Progenitor cell of endocrine pancreas (in vitro differentiated cells): ENCODE data around the gene DGKG. TPM values are rescaled to one million over a fixed set of nuclear protein-coding genes. Genes with fewer than 3 reads are reported as not detected.

Experiments used
- DNase-seq: peaks from one replicate; pipeline ENCODE4 v3.0.0; 2021; ENCODE audit warnings: low spot score; ENCODE audit not compliant: unreplicated experiment
- H3K27ac Mint-ChIP-seq: 2 replicates; pipeline ENCODE4 v1.8.0; 2021; ENCODE audit warnings: mild to moderate bottlenecking, moderate library complexity, mixed read lengths
- H3K27me3 Mint-ChIP-seq: 2 replicates; pipeline ENCODE4 v1.8.0; 2021; ENCODE audit warnings: mixed read lengths
- H3K36me3 Mint-ChIP-seq: 2 replicates; pipeline ENCODE4 v1.8.0; 2022; ENCODE audit warnings: mixed read lengths; ENCODE audit not compliant: insufficient read depth
- H3K4me1 Mint-ChIP-seq: 2 replicates; pipeline ENCODE4 v1.8.0; 2021; ENCODE audit warnings: low read depth, mixed read lengths
- H3K4me3 Mint-ChIP-seq: 2 replicates; pipeline ENCODE4 v1.8.0; 2021; ENCODE audit warnings: low read depth, mild to moderate bottlenecking, moderate library complexity, mixed read lengths
- H3K9me3 Mint-ChIP-seq: 2 replicates; pipeline ENCODE4 v1.8.0; 2021; ENCODE audit warnings: low read depth, mixed read lengths
- total RNA-seq: library from RNA; stranded (reverse); gene quantifications from 2 replicates; pipeline ENCODE4 v1.2.1, GENCODE V29; 2021
- TF ChIP-seq, protein P1 (sequence below): fragments of 200-600 bp; sonication (generic); IDR thresholded peaks from one replicate; pipeline ENCODE4 v1.5.0; 2021; ENCODE audit warnings: antibody characterized with exemption, mild to moderate bottlenecking; ENCODE audit not compliant: unreplicated experiment

DGKG gene
- total RNA-seq, 1 donor from 2014 or later: 0.17 TPM

DNA sequence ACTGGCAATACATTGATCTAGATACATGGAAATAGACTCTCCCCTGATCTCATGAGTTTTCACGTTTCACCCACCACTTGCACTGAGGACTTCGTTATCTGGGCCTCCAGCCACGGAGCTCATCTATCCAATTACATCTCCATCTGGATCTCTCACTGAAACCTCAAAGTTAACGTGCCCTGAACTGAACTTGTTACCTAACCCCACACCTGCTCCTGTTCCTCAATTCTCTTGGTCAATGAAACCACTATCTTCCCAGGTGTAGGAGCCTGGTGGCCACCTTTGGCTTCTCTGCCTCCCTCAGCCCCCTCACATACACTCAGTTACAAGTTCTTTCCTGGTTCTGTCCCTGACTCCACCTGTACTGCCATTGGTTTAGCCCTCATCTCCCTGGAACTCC is 9.7 kb downstream of the DGKG start:
- TF ChIP-seq, protein P1, sequence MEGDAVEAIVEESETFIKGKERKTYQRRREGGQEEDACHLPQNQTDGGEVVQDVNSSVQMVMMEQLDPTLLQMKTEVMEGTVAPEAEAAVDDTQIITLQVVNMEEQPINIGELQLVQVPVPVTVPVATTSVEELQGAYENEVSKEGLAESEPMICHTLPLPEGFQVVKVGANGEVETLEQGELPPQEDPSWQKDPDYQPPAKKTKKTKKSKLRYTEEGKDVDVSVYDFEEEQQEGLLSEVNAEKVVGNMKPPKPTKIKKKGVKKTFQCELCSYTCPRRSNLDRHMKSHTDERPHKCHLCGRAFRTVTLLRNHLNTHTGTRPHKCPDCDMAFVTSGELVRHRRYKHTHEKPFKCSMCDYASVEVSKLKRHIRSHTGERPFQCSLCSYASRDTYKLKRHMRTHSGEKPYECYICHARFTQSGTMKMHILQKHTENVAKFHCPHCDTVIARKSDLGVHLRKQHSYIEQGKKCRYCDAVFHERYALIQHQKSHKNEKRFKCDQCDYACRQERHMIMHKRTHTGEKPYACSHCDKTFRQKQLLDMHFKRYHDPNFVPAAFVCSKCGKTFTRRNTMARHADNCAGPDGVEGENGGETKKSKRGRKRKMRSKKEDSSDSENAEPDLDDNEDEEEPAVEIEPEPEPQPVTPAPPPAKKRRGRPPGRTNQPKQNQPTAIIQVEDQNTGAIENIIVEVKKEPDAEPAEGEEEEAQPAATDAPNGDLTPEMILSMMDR: no peak
- DNase-seq: no peak
- H3K9me3 Mint-ChIP-seq: no peaks in the 10 kb centered on the region
- no peak overlapping the region for H3K4me3 Mint-ChIP-seq
- H3K27me3 Mint-ChIP-seq: peaks cover 36% of the 10 kb centered on the region
- no peaks in the 10 kb centered on the region for H3K4me1 Mint-ChIP-seq
- no peak overlapping the region for H3K27ac Mint-ChIP-seq
- no peaks in the 10 kb centered on the region for H3K36me3 Mint-ChIP-seq

DNA sequence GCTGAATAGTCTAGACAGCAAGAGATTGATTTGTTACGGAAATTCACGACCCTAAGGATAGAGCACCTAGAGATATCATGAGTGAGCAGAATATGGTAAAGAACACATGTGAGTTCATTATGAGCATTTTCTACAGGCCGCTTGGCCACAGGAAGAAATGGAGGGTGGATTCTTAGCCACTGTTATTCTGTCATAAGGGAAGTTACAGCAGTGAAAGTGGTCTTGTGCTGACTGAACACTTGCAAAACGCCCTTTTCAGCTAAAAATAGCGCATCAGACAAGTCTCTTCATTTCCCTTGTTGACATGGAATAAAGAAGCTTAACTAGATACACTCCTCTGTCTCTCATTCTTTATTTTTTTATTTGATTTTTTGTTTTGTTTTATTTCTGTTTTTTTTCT is 19.8 kb downstream of the DGKG start:
- Mint-ChIP-seq H3K36me3 (no peaks in the 10 kb centered on the region), H3K4me3 (no peak overlapping the region), H3K4me1 (no peaks in the 10 kb centered on the region), H3K9me3 (peaks cover 3% of the 10 kb centered on the region), H3K27me3 (peaks cover 6% of the 10 kb centered on the region), H3K27ac (no peak overlapping the region)
- no peak for DNase-seq
- TF ChIP-seq, protein P1: no peak

DNA sequence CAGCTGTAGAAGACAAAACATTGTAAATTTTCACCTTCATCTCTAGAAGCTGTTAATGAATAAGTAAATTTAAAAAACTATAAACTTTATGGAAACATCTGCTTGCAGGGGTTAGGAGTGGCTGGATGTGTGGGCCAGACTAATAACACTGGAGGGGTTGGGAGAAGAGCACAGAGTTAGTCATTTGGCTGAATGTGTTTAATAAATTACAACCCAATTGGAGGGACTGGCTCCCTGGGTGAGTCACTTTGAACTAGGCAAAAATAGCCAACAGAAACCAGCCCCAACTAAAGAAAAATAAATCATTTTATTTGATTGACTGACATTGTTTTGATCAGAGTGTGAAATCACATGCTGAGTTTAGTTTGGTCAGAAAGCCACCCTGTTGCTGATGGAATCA is 21.8 kb downstream of the DGKG start:
- no peaks in the 10 kb centered on the region for H3K4me1 Mint-ChIP-seq

DNA sequence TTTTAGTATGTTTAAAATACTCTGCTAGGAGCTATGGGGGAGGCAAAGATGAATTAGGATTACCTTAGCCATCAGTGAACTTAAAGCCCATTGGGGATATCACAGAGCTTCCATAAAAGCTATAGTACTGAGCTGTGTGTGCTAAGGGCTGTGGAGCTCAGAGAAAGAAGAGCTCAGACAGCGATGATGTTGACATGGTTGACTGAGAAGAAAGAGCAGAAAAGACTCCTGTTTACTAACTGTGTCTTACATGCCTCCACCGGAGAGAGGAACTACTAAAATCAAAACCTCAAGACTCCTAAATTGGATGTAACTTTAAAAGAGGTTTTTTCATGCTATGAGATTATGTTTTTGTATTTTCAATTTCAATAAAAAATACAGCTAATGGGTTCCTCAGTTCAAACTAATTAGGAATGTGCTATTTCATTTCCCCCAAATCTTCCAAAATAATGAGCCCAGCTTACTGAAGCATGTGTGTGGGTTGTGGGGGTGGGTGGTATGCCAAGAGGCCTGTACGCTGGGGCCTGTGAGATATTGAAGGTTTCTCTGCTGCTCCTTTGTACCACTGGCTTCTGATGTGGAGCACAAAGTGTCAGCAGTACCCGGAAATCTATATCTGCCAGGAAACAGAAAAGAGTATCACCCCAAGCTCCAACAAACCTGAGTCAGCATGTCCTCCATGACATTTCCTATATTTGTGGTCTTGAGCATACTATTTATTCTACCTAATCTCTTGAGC is 22.7 kb downstream of the DGKG start:
- no peak overlapping the region for H3K27ac Mint-ChIP-seq
- no peaks in the 10 kb centered on the region for H3K36me3 Mint-ChIP-seq
- H3K4me3 Mint-ChIP-seq: no peak overlapping the region
- peaks cover 3% of the 10 kb centered on the region for H3K9me3 Mint-ChIP-seq
- no peak for DNase-seq
- peaks cover 11% of the 10 kb centered on the region for H3K27me3 Mint-ChIP-seq
- no peaks in the 10 kb centered on the region for H3K4me1 Mint-ChIP-seq
- TF ChIP-seq, protein P1: no peak

More for the DNA sequence above, 21.8 kb downstream of the DGKG start:
- Mint-ChIP-seq H3K27ac (no peak overlapping the region), H3K9me3 (peaks cover 3% of the 10 kb centered on the region), H3K27me3 (peaks cover 11% of the 10 kb centered on the region), H3K4me3 (no peak overlapping the region), H3K36me3 (no peaks in the 10 kb centered on the region)
- DNase-seq: no peak
- TF ChIP-seq, protein P1: no peak

DNA sequence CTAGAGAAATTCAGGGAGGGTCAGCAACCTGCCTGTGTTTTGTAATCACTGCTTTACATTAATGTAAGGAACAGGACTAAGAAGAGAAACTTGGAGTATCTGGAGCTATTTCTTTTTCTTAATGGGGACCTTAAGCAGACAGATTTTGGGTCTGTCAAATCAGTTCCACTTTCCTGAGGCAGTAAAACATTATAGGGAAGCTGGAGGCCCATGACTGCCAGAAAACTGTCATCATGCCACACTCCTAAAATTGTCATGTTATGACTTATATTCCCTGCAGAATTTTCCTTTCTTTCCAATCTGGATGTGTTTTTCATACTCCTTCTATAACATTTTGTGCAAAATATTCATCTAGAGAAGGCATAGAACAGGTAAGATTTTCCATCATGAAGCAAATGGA is 28.8 kb downstream of the DGKG start:
- Mint-ChIP-seq H3K27me3 (peaks cover 29% of the 10 kb centered on the region), H3K4me1 (no peaks in the 10 kb centered on the region), H3K27ac (no peak overlapping the region), H3K4me3 (no peak overlapping the region), H3K36me3 (no peaks in the 10 kb centered on the region), H3K9me3 (no peaks in the 10 kb centered on the region)
- DNase-seq: no peak
- TF ChIP-seq, protein P1: no peak
